Activated naive CD4-positive, alpha-beta T cell (primary cell): ENCODE measurements around the gene ZC3H8.
"Not testable (repeated sequence)": the region's sequence is repeated elsewhere in the genome, so short reads cannot be mapped to it uniquely, and the experiment has no call there.

ENCODE experiments used
- DNase-seq, 4 experiments: peaks; one replicate each; lab custom pipeline; 2025; lab: John Stamatoyannopoulos, UW

The ZC3H8 gene

DNA sequence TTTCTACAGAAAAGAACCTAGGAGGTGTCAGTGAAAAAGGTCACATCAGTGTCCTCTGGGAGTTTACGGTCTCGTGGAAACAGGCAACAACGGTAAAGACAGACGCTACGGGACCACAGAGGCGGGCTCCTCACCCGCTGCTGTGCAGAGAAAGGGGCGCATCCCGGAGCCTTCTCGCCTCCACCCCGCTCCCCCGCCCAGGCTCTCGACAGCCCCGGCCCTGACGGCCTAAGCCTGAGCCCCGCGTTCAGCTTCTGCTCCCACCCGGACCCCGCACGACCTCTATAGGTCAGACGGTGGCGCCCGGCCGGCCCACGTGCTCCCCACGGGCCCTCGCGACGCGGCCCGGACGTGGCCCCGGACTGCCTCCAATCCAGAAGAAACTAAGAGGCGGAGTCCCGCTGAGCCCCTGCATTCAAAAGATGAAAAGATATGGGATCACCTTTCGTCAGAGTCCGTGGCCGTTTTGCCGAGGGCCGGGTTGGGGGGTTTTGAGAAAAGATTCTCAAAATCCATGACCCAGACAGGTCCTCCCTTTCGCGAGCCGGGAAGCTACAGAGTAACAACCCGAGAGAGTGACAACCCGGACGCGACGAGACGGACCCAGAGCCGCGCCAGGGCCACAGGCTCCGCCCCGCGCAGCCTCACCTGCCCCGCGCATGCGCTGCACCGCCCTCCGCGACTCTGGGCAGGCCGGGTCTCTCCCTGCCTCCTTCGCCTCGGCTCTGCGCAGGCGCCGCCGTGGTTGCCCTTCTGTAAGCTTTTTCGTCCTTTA, at the start of gene ZC3H8:
Gene ZC3H8, minus strand, starts transcription at position 577 of the 775 bp plus-strand sequence. Its CDS starts 61 bp downstream, at position 516.
- peak; percentile 87 to 95 (median 92) for DNase-seq

DNA sequence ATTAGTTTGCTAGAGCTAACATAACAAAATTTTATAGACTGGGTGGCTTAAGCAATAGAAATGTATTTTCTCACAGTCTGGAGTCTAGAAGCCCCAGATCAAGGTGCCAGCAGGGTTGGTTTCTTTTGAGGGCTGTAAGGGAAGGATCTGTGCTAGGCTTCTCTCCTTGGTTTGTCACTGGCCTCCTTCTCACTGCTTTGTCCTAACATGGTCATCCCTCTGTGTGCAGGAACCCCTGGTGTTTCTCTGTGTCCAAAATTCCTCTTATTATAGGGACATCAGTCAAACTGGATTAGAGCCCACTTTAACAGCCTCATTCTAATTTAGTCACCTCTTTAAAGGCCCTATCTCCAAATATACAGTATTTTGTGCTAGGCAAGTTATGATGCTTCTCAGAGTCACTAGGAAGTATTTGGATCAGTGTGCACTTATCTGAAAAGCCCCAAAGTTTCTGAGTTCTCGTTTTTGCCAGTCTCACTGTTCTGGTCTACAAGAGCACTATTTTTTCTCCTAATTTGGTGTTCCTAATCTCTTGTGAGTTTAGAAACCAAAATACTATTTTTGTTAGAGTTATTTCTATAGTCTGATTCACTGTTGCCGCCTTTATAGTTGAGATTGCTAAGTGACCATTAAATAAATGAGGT, 49.6 kb upstream of the ZC3H8 start:
- DNase-seq: no peak

DNA sequence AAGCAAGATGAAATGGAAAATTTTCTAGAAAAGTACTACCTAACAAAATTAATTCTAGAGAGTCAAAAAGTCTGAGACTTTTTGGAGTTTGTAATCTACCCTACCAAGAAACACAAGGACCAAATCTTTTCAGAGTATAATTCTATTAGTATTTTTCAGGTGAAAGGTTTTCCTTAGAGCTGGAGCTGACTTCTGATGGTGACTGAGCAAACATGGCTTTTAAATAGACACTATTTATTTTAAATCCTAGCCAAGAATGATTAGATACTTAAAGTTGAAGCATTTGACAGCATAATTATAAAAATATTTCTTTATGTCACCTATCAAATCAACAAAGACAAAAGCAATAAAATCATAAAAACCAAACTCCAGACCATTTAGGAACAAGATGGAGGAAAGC, 47.1 kb upstream of the ZC3H8 start:
- no peak for DNase-seq

- no peak for DNase-seq
Measured at GRCh38 chr2:112301171-112301584, 46.3 kb upstream of the ZC3H8 start.

DNA sequence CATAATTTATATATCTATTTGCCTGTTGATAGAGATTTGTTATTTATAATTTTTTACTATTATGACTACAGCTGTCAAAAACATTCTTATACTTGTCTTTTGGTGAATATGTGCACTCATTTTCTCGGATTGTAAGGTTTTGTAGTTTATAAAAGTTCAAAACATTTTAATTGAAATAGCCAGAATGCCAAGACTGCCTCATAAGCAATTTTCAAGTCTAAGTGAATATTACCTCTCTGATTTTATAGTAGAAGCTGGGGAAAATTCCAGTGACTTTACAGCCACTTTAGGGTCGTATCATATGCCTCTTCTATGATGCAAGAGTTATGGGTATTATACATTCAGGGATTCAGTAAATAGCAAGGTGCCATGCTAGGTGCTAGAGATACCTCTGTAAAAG, 41.6 kb upstream of the ZC3H8 start:
- DNase-seq: no peak

GRCh38 chr2:112295407-112296078, 40.7 kb upstream of the ZC3H8 start:
- no peak for DNase-seq

GRCh38 chr2:112293636-112294401, 39.0 kb upstream of the ZC3H8 start:
- no peak for DNase-seq

DNA sequence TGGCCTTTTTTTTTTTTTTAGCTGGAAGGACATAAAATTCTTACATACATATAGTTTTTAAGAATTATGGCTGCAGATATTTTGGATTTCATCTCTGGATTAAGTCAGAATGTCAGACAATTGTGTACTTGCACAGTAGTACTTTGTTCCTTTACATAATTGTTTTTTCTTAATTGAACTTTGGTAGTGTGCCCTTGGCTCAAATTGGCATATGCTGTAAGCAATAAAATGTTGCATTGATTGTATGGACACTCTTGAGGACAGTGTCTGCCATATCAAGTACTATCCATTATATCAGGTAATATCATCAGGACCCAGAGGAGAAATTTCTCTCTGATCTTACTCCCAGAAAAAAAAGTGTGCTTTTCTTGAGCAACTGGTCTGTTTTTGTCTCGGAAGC, 35.8 kb upstream of the ZC3H8 start:
- DNase-seq: no peak

DNA sequence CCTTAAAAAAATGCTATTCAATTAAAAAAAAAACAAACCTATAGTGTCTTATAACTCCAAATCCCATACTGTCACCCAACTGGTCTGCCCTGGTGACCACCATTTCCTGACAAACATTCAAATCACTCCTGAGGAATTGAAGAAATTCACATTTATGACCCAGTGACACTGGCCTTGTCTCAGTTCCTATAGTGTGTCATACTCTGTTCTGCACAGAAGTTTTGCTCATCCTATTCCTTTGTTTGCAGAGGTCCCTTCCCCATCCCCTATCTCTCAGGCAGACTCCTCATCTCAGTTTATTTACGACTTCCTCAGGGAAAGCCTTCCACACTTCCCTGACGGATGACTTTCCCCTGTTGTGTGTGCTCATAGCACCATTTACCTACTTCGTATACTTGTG, 35.2 kb upstream of the ZC3H8 start:
- DNase-seq: no peak

- DNase-seq: not testable (repeated sequence)
Measured at GRCh38 chr2:112283535-112283934, 28.7 kb upstream of the ZC3H8 start.

GRCh38 chr2:112282066-112282465, 27.2 kb upstream of the ZC3H8 start:
- DNase-seq: not testable (repeated sequence)

DNA sequence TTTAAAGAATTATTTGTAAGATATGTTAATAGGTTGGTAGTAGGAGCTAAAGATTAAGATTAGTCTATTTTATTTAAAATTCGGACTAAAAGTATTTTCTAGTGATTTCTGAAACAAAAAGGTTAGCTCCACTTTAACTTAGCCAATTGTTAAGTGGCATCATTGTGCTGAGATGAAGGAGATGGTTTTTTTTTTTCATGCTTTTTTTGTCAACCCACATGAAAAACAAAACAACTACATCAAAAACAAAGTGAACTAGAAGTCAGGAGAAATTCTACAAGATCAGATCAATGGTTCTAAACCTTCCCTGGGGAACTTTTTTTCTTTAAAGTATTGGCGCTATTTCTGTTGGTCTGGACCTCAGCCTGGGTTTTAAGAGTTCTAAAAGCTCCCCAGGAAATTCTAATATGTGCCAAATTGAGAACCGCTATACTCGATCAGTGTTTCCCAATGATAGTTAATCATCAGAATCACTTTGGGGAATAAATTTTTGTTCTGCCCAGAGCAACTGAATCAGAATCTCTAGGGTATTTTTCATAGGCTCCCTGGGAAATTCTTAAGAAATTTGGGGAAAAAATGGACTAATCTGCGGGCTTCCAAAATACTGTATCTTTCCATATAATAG, 22.9 kb upstream of the ZC3H8 start:
- DNase-seq: no peak

GRCh38 chr2:112276954-112277353, 22.1 kb upstream of the ZC3H8 start:
- DNase-seq: no peak

DNA sequence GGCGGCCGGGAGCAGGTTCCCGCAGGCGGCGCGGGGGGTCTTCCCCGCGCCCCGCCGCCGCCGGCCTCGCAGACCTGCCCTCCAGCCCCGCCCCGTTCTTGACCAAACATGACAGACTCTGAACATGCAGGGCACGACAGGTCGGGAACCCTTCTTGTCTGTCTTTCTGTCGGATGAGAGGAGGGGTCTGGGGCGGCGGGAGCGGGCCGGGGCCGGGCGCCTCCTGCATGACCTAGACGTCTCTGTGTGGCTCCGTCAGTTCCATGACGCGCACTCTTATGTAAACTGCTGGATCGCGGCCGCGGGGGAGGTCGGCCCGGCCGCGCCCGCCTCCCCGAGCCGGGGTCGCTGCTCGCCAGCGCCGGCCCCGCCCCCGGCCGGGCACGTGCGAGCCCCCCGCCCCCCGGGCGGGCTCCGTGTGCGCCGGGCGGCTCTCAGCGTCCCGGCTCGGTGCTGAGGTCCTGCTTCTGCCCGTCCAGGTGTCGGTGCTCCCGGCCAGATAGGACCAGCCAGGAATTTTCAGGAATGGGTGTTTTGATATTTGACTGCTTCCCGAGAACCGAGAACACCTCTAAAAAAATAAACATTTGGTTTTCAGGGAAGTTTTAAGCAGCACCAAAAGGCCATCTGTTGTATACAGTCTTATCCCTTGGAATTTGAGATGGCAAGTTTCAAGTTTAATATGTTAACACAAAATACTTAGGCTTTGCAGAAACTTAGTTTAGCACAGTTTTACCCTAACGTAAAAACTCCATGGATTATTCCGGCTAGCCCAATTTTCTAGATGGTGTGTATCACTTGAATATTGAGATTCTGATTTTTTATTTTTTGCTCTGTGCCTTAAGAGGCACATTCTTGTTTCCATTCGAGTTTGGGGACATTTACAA, 21.3 kb upstream of the ZC3H8 start:
- peak; percentile 51 to 71 (median 64) for DNase-seq

- peak; percentile 99 to 100 (median 100) for DNase-seq
Measured at GRCh38 chr2:112275311-112275886, 20.6 kb upstream of the ZC3H8 start, which contains the start of gene ZC3H6. TSS of gene ZC3H6 (plus strand) at chr2:112275597. CDS start at chr2:112275995, 398 bp downstream.

DNA sequence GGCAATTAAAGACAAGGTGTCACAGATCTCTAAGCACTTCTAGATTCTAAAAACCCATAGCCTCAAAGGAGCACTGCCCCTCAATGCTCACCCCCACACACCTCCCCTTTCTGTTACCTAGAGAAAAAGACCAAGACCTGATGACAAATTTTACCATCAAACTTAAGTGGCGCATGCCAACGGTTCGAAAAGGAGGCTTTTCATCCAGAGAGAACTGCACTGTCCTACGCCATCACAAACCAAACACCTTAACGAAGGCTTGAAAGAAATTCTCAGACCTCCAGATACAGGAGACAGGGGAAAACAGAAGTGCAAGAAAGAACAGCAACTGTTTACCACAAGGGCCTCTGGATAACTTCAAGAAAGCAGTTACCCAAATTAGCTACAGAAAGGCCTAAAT, 18.5 kb upstream of the ZC3H8 start:
- no peak for DNase-seq

- no peak for DNase-seq
Measured at GRCh38 chr2:112272669-112273068, 17.8 kb upstream of the ZC3H8 start.

- DNase-seq: no peak
Measured at GRCh38 chr2:112268547-112268946, 13.7 kb upstream of the ZC3H8 start.

DNA sequence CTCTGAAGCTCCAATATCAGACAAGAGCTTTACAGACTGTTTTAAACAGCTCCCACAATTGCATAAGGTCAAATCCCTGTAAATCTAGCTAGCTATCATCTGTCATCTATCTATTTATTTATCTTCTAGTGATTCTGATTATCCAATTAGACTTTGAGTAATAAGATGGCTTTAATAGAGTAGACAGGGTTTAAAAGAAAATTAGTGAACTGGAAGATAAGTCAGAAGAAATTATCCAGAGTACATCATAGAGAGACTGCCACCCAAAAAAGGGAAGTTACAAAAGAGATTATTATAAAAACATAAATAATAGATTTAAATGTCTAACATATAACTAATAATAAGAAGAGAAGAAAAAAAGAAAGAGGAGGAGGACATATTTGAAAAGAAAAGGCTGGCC, 8.0 kb upstream of the ZC3H8 start:
- no peak for DNase-seq

DNA sequence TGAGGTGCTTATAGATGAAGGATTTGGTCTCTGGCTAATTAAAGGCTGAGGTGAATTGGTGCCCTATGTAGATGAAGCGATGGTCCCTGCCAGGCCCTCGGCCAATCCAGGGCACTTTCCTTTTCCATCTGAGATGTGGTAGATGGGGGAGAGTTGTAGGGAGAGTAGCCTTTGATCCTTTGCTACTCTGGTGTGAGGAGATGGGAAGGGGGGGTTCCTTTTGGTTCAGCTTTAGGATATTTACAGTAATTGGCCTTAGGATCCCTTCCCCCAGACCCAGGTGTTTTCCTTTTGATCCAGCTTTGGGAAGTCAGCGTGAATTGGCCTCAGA, 5.4 kb upstream of the ZC3H8 start:
- DNase-seq: no peak
